GM18526 (cell line): ENCODE results near the gene RNF144A.

Source experiments
- POLR2A ChIP-seq: IDR thresholded peaks from 3 replicates; pipeline ENCODE4 v1.6.1; 2011; ENCODE audit not compliant: insufficient read length; ENCODE audit errors: extremely low read depth

The RNF144A gene

DNA sequence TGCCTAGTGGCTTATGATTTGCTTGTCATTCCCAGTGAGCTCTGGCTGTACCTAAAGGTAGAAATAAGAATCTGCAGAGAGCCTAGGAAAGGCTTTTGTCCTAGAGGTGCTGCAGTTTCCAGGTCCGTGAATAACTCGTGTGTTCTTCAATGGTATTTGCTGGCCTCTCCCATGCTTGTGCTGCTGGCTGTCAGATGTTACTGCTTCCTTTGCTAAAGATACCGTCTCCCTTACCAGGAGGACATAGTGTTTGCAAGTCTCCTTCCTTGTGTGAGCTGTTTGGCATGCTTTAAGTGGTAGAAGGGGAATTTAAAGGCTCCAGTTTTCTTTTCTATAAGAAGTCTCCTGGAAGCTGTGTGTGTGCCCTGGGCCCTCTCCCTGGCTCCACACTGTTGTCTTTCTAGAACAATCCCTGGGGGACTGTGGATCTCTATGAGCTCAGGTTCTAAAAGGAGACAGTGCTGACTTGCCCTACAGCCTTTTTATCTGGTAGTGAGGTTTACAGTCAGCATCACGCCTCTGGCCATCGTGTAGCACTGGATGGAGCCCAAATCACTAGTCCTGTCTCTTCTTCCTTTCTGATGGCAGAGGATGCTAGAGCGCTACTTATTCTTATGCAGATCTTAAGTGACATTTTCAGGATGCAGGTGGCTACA lies 65.8 kb downstream of the RNF144A start:
- no peak for TF ChIP-seq POLR2A

DNA sequence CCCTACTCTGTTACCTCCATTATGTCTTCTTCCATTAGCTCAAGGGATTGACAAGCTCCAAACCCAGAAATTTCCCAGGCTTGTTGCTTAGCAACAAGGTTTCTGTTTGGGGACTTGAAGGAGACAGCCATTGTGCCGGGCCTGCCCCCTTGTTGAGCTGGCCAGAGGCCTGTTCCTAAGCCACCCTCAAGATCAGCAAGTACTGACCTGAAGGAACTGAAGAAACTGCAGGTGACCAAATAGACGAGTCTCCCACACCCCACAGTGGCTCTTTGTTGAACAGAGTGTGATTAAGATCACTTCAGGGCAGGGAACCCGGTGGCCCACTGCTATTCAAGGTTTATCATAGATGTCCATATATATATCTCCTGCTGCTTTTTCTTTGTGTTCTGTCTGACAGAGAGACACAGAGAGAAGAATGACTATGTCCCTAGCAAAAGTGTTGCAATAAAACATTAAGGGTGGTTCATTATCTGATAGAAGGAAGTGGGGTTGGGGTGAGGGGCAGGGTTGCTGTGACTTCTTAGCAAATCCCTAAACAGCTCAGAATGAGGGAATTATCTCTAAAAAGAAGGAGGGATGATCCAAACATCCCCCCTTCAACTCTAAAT lies 69.2 kb downstream of the RNF144A start:
- no peak for TF ChIP-seq POLR2A

DNA sequence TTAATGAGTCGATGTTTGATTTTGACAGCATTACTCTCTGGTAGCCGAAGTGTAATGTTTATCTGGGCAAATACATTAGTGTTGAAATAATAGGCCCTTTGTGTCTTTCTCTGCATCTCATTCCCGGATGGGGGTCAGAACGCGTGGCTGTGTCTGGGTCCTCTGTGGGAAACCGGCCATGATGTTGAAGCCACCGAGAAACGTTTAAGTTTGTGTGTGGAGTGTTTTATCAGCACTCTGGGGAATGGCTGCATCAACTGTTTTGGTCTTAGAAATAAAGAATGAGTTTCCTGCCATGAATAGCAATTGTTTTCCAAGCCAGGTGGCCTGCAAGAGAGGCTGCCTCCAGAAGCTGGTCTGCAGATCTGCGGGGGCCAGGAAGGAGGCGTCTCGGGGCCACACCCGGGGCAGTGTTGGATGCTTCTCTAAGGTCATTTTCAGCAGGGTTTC lies 69.7 kb downstream of the RNF144A start:
- TF ChIP-seq POLR2A = no peak

DNA sequence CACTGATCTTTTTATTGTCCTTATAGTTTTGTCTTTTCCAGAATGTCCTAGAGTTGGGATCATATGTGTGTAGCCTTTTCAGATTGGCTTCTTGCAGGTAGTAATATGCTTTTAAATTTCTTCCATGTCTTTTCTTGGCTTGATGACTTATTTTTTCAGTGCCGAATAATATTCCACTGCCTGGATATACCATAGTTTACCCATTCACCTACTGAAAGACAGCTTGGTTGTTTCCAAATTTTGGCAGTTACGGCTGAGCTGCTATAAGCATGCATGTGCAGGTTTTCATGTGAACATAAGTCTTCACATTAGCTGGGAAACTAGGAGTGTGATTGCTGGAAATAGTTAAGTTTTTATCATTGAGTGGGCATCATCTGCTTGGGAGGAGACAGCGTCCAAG lies 73.7 kb downstream of the RNF144A start:
- no peak for TF ChIP-seq POLR2A

DNA sequence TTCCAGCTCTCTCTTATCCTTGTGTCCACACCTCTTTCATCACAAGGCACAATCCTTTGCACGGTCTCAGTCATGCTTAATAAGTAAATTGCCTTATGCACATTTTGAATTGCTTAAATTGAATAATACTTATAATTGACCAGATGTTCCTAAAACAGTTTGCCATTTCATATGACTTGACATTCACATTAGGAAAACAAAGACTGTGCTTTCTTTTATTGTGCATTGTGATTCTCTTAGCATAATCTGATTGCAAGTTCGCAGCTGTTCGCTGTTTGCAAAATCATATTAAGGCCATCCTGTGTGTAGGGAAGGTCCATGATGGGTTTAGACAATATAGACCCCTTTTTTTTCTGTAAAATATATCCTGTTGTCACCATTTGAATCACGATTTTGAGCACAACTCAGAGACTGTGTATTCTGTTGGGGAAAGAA lies 75.6 kb downstream of the RNF144A start:
- TF ChIP-seq POLR2A = no peak

DNA sequence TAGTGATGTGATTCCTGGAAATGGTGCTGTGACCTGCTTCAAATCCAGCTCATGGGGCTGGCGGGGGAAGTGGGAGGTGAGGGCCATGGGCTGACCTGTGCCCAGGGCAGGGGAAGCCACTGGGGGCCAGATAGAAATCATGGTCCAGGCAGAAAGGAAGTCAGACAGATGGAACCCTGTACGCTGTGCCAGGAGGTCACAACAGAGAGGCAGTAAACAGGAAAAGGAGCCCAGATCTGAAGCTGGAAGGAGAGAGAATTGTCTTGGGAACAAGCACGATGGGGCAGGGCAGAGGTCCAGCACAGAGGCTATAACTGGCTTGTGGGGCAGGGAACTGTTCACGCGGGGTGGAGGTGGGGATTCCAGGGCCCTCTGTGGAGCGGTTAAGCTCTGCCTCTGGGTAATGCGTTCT lies 76.0 kb downstream of the RNF144A start:
- TF ChIP-seq POLR2A = no peak

DNA sequence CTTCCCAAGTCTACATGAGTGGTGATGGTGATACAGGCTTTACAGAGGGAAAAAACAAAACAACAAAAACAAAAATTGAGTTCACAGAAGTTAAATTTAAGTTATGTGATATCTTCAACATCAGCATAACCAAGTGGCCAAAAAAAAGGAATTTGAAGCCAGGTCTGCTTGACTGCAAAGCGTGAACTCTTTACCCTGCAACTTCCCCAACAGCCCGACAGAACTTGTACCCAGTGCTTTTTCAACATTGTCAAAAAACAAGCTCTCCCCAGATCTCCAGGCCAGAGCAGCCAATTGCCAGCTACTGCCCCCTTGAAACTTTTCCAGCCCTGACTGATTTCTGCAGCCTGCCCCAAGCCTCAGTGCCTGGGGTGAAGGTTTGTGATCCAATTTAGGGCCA lies 76.7 kb downstream of the RNF144A start:
- no peak for TF ChIP-seq POLR2A

DNA sequence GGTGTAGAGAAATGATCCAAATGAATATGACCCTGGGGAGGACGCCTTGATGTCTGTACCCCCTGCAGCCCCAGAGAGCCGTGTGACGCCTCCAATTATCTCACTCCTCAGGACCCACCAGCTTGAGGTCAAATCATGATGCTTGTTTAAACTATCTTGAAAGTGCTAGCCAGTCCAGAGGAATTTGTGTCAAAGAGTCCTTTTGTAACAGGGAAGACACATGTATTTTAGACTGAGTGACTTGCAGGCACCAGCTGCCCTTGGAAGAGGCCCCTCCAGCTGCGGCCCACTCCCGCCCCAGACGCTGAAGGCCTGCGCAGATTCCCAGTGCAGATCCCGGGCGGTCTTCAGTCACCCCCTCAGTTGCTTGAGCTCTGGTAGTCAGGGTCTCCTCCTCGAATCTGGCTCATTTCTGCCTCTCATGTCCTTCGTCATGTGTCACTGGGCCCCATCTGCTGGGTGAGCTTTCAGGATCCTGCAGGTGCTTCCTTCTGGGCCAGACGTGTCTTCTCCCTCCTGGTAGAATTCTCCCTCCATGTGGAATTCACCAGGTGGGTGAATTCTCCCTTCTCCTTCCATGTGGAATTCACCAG lies 77.4 kb downstream of the RNF144A start:
- no peak for TF ChIP-seq POLR2A

DNA sequence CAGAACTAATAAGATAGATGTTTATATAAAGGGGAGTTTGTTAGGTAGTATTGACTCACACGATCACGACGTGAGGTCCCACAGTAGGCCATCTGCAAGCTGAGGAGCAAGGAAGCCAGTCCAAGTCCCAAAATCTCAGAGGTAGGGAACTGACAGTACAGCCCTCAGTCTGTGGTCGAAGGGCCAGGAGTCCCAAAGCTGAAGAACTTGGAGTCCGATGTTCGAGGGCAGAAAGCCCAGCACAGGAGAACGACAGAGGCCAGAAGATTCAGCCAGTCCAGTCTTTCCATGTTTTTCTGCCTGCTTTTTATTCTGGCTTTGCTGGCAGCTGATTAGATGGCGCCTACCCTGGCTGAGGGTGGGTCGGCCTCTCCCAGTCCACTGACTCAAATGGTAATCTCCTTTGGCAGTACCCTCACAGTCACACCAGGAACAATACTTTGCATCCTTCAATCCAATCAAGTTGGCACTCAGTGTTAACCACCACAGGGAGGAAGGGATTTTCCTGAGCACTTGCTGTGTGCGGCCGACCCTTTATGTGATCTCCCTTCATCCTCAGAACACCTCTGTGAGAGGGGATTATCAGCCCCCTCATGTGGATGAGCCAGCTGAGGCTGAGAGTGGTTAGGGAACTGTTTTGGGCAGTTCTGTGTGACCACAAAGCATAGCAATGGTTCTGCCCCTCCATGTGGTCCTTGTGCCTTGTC lies 78.3 kb downstream of the RNF144A start:
- no peak for TF ChIP-seq POLR2A

DNA sequence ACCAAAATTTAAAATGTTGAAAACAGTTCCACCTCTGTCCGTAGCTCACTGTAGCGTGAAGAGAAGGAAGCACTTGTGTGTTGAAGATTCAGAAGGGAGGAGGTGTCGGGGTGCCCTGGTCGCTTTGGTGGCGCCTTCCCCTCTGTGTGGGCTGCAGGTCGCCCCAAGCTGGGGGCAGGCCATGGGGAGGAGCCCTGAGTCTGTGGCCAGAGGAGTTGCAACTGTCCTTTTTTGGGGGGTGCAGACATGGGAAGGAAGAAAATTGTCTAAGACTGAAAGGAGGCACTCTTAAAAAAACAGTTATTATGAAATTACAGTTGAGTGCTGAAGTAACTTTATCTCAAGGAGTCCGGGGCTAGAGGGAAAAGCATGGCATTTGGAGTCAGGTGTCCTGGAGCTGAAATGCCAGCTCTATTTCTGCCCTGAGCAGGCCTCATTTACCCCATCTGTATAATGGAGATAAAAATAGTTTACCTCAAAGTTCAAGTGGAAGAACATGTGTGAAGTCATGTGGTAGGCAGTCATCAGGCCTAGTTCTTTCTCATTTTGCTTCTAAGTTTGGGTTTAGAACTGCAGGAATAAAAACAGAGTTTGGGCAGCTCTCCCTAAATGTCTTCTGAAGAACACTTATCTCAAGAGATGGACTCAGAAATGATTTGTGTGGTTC lies 82.1 kb downstream of the RNF144A start:
- TF ChIP-seq POLR2A = no peak

DNA sequence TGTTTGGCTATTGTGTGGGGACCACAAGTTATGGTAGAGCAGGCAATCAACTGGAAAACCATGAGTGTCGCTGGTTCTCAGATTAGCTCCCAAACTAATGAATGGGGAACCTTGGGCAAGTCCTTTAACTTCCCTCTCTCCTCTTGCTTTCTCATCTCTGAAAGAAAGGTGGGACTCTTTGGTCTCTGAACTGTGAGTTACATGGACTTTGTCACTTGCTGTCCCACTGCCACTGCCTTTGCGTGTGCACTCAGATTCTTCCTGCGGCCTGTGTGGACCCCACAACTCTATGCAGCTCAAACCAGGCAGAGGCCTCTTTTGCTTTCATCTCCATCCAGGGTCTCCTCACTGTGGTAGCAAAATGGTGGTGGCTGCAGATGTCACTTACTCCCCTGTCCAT lies 86.7 kb downstream of the RNF144A start:
- TF ChIP-seq POLR2A = no peak

DNA sequence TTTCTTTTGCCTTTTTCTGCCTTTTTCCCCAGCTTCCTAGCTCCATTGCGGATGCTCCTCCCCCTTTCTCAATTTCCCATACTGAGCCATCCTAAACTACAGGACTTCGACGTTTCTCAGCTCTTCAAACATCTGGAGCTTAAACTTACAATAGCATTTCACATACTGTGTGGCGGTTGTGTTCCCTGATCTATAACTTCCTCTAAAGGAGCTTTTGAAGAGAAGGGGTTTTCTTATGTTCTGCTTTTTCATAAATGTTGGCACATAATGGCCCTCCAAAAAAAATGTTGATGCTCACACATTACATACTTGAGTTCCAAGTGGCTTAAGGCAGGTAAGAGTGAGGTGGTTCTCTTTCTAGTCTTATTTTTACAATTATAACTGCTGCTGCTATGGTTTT lies 87.4 kb downstream of the RNF144A start:
- TF ChIP-seq POLR2A = no peak

DNA sequence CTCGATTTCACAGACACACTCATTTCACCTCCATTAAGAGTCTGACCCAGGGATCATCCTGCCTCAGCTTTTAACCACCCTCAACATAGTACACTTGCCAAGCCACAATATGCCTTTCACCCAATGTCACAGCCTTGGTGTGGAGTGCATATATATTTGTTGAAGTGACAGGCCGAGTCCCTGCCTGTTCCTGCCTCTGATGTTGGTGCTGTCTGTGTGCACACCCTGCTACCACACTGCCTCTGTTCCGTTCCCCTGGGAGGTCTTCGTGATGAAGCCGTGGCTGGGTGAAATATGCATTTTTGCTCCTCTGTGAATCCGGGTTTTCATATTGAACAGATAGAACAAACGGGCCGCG lies 90.3 kb downstream of the RNF144A start:
- TF ChIP-seq POLR2A = no peak

DNA sequence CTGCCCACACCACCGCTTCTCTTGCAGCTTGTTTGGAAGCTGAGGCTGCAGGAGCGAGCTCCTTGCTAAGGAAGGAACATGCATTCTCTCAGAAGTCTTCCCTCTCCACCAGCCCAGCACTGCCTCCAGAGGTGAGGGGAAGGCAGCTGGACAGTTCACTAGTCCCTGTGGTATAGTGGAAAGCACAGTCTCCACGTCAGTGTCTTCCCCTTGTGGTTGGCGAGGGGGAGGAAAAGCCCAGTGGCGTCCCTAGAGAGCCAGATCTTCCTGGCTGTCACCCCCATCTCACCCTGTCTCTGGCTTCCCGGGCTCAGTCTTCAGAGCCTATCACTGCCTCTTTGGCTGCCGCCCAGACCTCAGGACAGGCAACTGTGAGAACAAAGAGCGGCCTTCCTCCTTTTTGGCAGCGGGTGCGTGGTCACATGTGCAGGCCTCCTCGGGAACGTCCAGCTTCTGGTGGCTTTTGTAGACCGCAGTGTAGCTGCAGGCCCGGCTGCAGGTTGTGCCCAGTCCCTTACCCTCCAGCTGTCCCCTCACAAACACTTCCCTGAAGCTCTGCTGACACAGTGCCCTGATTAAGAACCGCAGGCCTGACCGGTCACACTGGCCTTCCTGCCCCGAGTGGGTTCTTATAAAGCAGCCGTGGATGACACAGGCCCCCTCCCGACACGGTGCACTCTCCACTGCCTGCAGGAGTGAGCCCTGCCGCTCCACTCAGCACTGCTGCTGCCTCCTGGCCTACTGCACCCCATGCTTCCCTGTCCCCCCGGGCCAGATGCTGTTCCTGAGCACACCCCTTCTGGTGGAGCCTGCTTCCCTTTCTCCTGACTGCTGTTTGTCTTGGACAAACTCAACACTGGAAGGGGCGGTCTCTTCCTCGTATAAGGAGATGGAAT lies 90.9 kb downstream of the RNF144A start:
- no peak for TF ChIP-seq POLR2A
